HepG2 (cell line): ENCODE measurements around the gene MSANTD2. TPM values are rescaled to one million over a fixed set of nuclear protein-coding genes. Genes with fewer than 3 reads are reported as not detected.

Experiments
- ATAC-seq: fragments of 200-7000 bp; cut with Tn5 transposase; 3 replicates; pipeline ENCODE4 v1.9.1; 2020; ENCODE audit warnings: mild to moderate bottlenecking, moderate library complexity
- BruUV-seq: library from RNA; stranded (reverse); fragments of 400-500 nt; replicated peaks from 2 replicates; lab custom pipeline; 2021; lab: Mats Ljungman, UMichigan
- CTCF ChIA-PET: fragments of 300-600 bp; formaldehyde crosslinking; extraction: SDS; loops from one replicate; lab custom pipeline; 2021; ENCODE audit warnings: low total read pairs, inconsistent platforms, low intra/inter-chr PET ratio; lab: Yijun Ruan, JAX
- POLR2A ChIA-PET: fragments of 350-600 bp; sonication (Branson Sonifier 250); formaldehyde crosslinking; loops from one replicate; lab custom pipeline; 2020; ENCODE audit warnings: antibody characterized with exemption, inconsistent platforms; lab: Yijun Ruan, JAX
- DNase-seq: peaks from one replicate; pipeline ENCODE4 v3.0.0-alpha.2; 2015; ENCODE audit warnings: low spot score
- FAIRE-seq: peaks from 3 replicates; lab custom pipeline; 2011; peaks lifted over from hg19 to GRCh38; lab: Jason Lieb, UNC
- H2AFZ ChIP-seq: one replicate; pipeline ENCODE4 v1.6.1; 2011; ENCODE audit warnings: low read length, inconsistent platforms
- H3K27ac ChIP-seq: fragments of 300-600 bp; 3 replicates; pipeline ENCODE4 v1.8.0; 2011; ENCODE audit warnings: mixed run types, mild to moderate bottlenecking, mixed read lengths, low read length, inconsistent platforms; ENCODE audit not compliant: insufficient read depth; ENCODE audit errors: extremely low read length
- H3K27me3 ChIP-seq, 2 experiments: fragments of 200-600 bp in 1 of 2; 2 replicates in 1 of 2; 3 replicates in 1 of 2; pipeline versions ENCODE4 v1.6.0 to v1.8.0; 2011; ENCODE audit warnings: low read length in 2 of 2, mild to moderate bottlenecking in 2 of 2, moderate library complexity in 2 of 2, inconsistent platforms in 1 of 2; ENCODE audit not compliant: insufficient read depth in 2 of 2, control insufficient read depth in 1 of 2
- H3K36me3 ChIP-seq, 2 experiments: fragments of 200-600 bp in 1 of 2; replicated peaks in 1 of 2; 2 replicates in 1 of 2; 3 replicates in 1 of 2; pipeline versions ENCODE4 v1.5.1 to v1.8.0; 2011; ENCODE audit warnings: low read length in 2 of 2, inconsistent platforms in 1 of 2; ENCODE audit not compliant: insufficient read depth in 2 of 2, control insufficient read depth in 1 of 2
- H3K4me1 ChIP-seq: 2 replicates; pipeline ENCODE4 v1.5.1; 2012; ENCODE audit warnings: low read length, inconsistent platforms; ENCODE audit not compliant: insufficient read depth
- H3K4me2 ChIP-seq: 2 replicates; pipeline ENCODE4 v1.6.0; 2011; ENCODE audit warnings: low read depth, low read length, inconsistent platforms
- H3K4me3 ChIP-seq, 3 experiments: fragments of 200-600 bp in 1 of 3; sonication (generic), shearing (Covaris generic) in 1 of 3; replicated peaks in 1 of 3; 2 replicates each; pipeline ENCODE4 v1.5.1; 2011 to 2016; ENCODE audit warnings: low read length in 3 of 3, inconsistent platforms in 2 of 3, low read depth in 2 of 3, mild to moderate bottlenecking in 2 of 3, control low read depth in 1 of 3, mixed read lengths in 1 of 3; ENCODE audit not compliant: insufficient read depth in 1 of 3
- H3K79me2 ChIP-seq: one replicate; pipeline ENCODE4 v1.6.1; 2011; ENCODE audit warnings: low read length, inconsistent platforms; ENCODE audit not compliant: insufficient read depth
- H3K9ac ChIP-seq: 2 replicates; pipeline ENCODE4 v1.6.0; 2011; ENCODE audit warnings: mild to moderate bottlenecking, low read depth, low read length, inconsistent platforms; ENCODE audit not compliant: insufficient read depth
- H3K9me3 ChIP-seq: 2 replicates; pipeline ENCODE4 v1.5.1; 2012; ENCODE audit warnings: mild to moderate bottlenecking, low read length
- H4K20me1 ChIP-seq: 2 replicates; pipeline ENCODE4 v1.6.0; 2011; ENCODE audit warnings: inconsistent platforms, mild to moderate bottlenecking, low read length, moderate library complexity; ENCODE audit not compliant: insufficient read depth
- ARID2 ChIP-seq: sonication (generic); formaldehyde crosslinking; IDR thresholded peaks from 2 replicates; pipeline ENCODE4 v1.8.1; 2022; ENCODE audit warnings: mild to moderate bottlenecking, missing genetic modification reagents, borderline replicate concordance
- E2F1 ChIP-seq: sonication (generic); formaldehyde crosslinking; IDR thresholded peaks from 2 replicates; pipeline ENCODE4 v1.5.0; 2020; ENCODE audit warnings: missing genetic modification reagents
- FOXC1 ChIP-seq: sonication (generic); formaldehyde crosslinking; IDR thresholded peaks from 2 replicates; pipeline ENCODE4 v1.8.0; 2022; ENCODE audit warnings: mild to moderate bottlenecking, missing genetic modification reagents, borderline replicate concordance
- GATAD2A ChIP-seq: IDR thresholded peaks from 2 replicates; pipeline ENCODE4 v1.6.1; 2016
- MATR3 ChIP-seq: sonication (generic); formaldehyde crosslinking; IDR thresholded peaks from 2 replicates; pipeline ENCODE4 v1.4.0; 2020; ENCODE audit warnings: missing genetic modification reagents
- MLLT10 ChIP-seq: sonication (generic); formaldehyde crosslinking; IDR thresholded peaks from 2 replicates; pipeline ENCODE4 v1.4.0; 2020; ENCODE audit warnings: missing genetic modification reagents
- MXD4 ChIP-seq: IDR thresholded peaks from 2 replicates; pipeline ENCODE4 v1.6.1; 2016; ENCODE audit warnings: mild to moderate bottlenecking, missing biosample characterization, missing genetic modification reagents
- SP2 ChIP-seq: sonication (generic); formaldehyde crosslinking; IDR thresholded peaks from 2 replicates; pipeline ENCODE4 v1.5.1; 2020; ENCODE audit warnings: mild to moderate bottlenecking, missing genetic modification reagents
- ZBTB21 ChIP-seq: sonication (generic); formaldehyde crosslinking; IDR thresholded peaks from 2 replicates; pipeline ENCODE4 v1.4.0; 2020; ENCODE audit warnings: missing genetic modification reagents
- ZNF18 ChIP-seq: sonication (generic); formaldehyde crosslinking; IDR thresholded peaks from 2 replicates; pipeline ENCODE4 v1.8.0; 2022; ENCODE audit warnings: mild to moderate bottlenecking, missing genetic modification reagents; ENCODE audit not compliant: insufficient replicate concordance
- ZNF333 ChIP-seq: sonication (generic); formaldehyde crosslinking; IDR thresholded peaks from 2 replicates; pipeline ENCODE4 v1.4.0; 2020; ENCODE audit warnings: mild to moderate bottlenecking, missing genetic modification reagents, borderline replicate concordance
- ZSCAN20 ChIP-seq: sonication (generic); formaldehyde crosslinking; IDR thresholded peaks from 2 replicates; pipeline ENCODE4 v1.4.0; 2020; ENCODE audit warnings: missing genetic modification reagents, mild to moderate bottlenecking, borderline replicate concordance
- WGBS: methylation state at CpG from one replicate; pipeline ENCODE4 v1.1.6; 2017; ENCODE audit warnings: low lambda C conversion rate; 5-methylcytosine and 5-hydroxymethylcytosine counted together
- in situ Hi-C: cut with HindIII; loops from 2 replicates; pipeline ENCODE4 v1.10.0; 2017; ENCODE audit warnings: low pct_unique_long_range_greater_than_20kb; ENCODE audit not compliant: extremely low pct_ligation_motif_present
- intact Hi-C: fragments of 100-400 bp; cut with micrococcal nuclease; formaldehyde crosslinking; loops from one replicate; pipeline ENCODE4 v1.10.0; 2022; ENCODE audit not compliant: unreplicated experiment
- polyA plus RNA-seq, 8 experiments: library from polyadenylated mRNA; depleted of rRNA in 3 of 8; stranded (reverse) in 7 of 8; unstranded in 1 of 8; fragments of >200 nt; fragmentation: Illumina TruSeq in 4 of 8; extraction: Trizol in 4 of 8; gene quantifications; 2 replicates each; pipeline versions ENCODE4 v1.2.1 to v1.2.3, GENCODE V29; 2011 to 2016; ENCODE audit warnings: low read depth in 4 of 8, missing spikeins in 1 of 8, mixed read lengths in 1 of 8; ENCODE audit not compliant: insufficient read depth in 1 of 8
- total RNA-seq, 5 experiments: library from RNA; depleted of rRNA; stranded (reverse); fragments of >200 nt; fragmentation: Illumina TruSeq; extraction: Trizol; gene quantifications; 2 replicates each; pipeline ENCODE4 v1.2.3, GENCODE V29; 2016; ENCODE audit warnings: low read depth in 1 of 5
- TF ChIP-seq, protein P1 (sequence below): sonication (generic); formaldehyde crosslinking; IDR thresholded peaks from 2 replicates; pipeline ENCODE4 v1.4.0; 2020; ENCODE audit warnings: mild to moderate bottlenecking, missing genetic modification reagents

MSANTD2 gene
- total and polyA plus RNA-seq, 2 of the 13 experiments (the other 11 are each of a cell fraction or from before 2014, with no cell fraction given) = 8.7 to 10.1 TPM

DNA sequence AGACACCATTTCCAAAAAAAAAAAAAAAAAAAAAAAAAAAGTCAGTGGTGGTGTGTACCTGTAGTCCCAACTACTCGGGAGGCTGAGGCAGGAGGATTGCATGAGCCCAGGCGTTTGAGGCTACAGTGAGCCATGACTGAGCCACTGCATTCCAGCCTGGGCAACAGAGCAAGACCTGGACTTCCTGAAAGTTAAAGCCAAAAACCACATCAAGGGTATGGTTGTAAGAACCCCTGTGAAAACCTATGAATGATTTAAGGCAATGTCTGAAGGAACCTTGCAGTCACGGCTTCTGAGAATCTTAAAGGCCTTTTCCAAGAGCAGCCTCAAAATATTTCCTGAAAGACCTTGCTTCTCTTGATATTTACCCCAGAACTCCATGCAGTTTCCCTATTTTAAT lies 30.5 kb upstream of the MSANTD2 start:
- H4K20me1 ChIP-seq = no peaks in the 10 kb centered on the region
- peaks cover 0 to 15% of the 10 kb centered on the region in 2 experiments; a peak in 3 of 5 replicates for H3K27me3 ChIP-seq
- no peak overlapping the region for H3K9ac ChIP-seq
- in situ Hi-C loops (no loop called here), intact Hi-C loops (no loop called here)
- no TSS peak for BruUV-seq
- no peaks in the 10 kb centered on the region for H3K4me1 ChIP-seq
- no peaks in the 10 kb centered on the region for H3K36me3 ChIP-seq
- no peak overlapping the region for H3K4me3 ChIP-seq
- H3K9me3 ChIP-seq = no peaks in the 10 kb centered on the region
- H2AFZ ChIP-seq = no peak overlapping the region
- H3K4me2 ChIP-seq = no peak overlapping the region
- POLR2A ChIA-PET = no interaction called here
- no peak for ATAC-seq
- 9% methylated on average over 3 of the region's 3 CpGs for WGBS
- FAIRE-seq = no peak
- no peak overlapping the region for H3K27ac ChIP-seq
- H3K79me2 ChIP-seq = no peaks in the 10 kb centered on the region
- no peak for DNase-seq
- CTCF ChIA-PET = no interaction called here
- TF ChIP-seq, protein P1, sequence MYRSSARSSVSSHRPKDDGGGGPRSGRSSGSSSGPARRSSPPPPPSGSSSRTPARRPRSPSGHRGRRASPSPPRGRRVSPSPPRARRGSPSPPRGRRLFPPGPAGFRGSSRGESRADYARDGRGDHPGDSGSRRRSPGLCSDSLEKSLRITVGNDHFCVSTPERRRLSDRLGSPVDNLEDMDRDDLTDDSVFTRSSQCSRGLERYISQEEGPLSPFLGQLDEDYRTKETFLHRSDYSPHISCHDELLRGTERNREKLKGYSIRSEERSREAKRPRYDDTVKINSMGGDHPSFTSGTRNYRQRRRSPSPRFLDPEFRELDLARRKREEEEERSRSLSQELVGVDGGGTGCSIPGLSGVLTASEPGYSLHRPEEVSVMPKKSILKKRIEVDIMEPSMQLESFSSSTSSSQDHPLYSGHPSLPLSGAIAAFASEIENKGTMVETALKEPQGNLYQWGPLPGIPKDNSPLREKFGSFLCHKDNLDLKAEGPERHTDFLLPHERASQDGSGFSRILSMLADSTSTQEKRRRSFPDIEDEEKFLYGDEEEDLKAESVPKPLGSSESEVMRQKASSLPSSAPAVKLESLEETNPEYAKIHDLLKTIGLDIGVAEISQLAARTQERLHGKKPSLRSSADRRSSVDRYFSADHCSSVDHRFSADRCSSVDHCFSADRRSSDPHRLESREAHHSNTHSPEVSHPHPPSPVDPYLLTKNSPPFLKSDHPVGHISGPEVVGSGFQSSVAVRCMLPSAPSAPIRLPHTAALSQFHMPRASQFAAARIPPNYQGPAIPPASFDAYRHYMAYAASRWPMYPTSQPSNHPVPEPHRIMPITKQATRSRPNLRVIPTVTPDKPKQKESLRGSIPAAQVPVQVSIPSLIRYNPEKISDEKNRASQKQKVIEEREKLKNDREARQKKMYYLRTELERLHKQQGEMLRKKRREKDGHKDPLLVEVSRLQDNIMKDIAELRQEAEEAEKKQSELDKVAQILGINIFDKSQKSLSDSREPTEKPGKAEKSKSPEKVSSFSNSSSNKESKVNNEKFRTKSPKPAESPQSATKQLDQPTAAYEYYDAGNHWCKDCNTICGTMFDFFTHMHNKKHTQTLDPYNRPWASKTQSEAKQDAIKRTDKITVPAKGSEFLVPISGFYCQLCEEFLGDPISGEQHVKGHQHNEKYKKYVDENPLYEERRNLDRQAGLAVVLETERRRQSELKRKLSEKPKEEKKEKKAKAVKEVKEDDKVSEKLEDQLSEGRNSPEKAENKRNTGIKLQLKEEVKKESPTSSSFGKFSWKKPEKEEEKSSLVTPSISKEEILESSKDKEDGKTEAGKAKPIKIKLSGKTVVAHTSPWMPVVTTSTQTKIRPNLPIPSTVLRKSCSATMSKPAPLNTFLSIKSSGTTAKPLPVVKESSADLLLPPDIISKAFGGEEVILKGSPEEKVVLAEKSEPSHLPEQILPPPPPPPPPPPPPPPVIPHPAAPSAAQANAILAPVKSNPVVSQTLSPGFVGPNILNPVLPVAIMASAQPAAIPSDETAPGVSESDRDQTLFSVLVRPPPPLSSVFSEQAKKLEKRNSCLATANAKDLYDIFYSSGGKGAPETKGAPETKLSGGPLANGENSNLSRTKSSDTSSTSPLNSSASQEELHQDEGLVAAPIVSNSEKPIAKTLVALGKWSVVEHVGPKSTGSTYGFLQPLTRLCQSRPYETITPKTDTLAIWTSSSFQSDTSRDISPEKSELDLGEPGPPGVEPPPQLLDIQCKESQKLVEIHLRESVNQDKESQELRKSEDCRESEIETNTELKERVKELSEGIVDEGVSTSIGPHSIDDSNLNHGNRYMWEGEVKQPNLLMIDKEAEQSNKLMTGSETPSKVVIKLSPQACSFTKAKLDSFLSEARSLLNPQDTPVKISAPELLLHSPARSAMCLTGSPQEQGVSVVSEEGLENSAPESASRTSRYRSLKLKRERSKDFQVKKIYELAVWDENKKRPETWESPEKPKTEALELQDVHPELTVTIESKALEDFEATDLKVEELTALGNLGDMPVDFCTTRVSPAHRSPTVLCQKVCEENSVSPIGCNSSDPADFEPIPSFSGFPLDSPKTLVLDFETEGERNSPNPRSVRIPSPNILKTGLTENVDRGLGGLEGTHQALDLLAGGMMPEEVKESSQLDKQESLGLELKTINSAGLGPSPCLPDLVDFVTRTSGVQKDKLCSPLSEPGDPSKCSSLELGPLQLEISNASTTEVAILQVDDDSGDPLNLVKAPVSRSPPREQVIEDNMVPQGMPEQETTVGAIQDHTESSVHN = no peak
- TF ChIP-seq MLLT10 (CRISPR knock-in tag) (no peak), MATR3 (CRISPR knock-in tag) (no peak), E2F1 (CRISPR knock-in tag) (no peak), MXD4 (CRISPR knock-in tag) (no peak), GATAD2A (no peak), ZNF333 (CRISPR knock-in tag) (no peak), FOXC1 (CRISPR knock-in tag) (no peak), SP2 (CRISPR knock-in tag) (no peak), ZSCAN20 (CRISPR knock-in tag) (no peak), ZBTB21 (no peak), ZNF18 (CRISPR knock-in tag) (no peak), ARID2 (no peak)
